Measurements from ENCODE around the gene RARG. TPM values are rescaled to one million over a fixed set of nuclear protein-coding genes. Genes with fewer than 3 reads are reported as not detected.
A peak's percentile ranks its signal among the peaks of the same experiment; 100 is the strongest.
"Not testable (repeated sequence)": the region's sequence is repeated elsewhere in the genome, so short reads cannot be mapped to it uniquely, and the experiment has no call there.

Gene RARG
- total RNA-seq, 1 donor from 2014 or later: 29.8 TPM

DNA sequence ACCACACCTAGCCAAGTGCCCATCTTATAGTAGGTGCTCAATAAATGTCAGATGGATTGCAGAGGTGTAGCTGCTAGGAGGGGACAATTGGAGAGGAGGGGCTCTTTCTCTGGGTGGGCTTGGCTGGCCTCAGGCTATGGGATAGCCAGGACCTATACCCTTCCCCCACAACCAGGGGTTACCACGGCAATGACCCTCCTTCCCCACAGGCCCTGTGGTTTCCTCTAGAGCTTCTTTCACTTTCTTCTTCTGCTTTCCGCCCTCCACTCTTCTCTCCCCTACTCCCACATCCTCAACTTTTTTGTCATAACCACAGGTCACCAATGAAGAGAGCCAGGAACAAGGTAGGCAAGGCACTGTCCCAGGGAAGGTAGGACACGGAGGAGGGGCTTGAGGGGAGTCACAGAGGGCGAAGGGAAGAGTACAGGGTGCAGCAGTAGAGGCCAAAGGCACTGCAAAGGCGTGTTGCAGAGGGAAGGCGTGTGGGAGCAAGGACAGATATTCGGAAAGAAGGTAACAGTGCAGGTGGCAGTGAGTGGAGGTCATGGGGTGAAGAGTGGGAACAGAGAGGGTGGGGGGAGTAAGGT is 23.0 kb downstream of the RARG start:
- Histone ChIP-seq H3K4me1 (peaks cover 0 to 4% of the 10 kb centered on the region in 2 donors), H3K9me3 (no peaks in the 10 kb centered on the region), H3K27ac (peak overlapping the region in 1 of 2 donors; percentile 5), H3K27me3 (no peaks in the 10 kb centered on the region), H3K4me3 (peak overlapping the region in 1 of 2 donors; percentile 29), H3K36me3 (peaks cover 38 to 43% of the 10 kb centered on the region in 2 donors)
- DNase-seq (ENCODE audit: low spot score in 2 of 2): no peak
- intact Hi-C loops (cut with DNase I): no loop called here
- TF ChIP-seq, protein P1, sequence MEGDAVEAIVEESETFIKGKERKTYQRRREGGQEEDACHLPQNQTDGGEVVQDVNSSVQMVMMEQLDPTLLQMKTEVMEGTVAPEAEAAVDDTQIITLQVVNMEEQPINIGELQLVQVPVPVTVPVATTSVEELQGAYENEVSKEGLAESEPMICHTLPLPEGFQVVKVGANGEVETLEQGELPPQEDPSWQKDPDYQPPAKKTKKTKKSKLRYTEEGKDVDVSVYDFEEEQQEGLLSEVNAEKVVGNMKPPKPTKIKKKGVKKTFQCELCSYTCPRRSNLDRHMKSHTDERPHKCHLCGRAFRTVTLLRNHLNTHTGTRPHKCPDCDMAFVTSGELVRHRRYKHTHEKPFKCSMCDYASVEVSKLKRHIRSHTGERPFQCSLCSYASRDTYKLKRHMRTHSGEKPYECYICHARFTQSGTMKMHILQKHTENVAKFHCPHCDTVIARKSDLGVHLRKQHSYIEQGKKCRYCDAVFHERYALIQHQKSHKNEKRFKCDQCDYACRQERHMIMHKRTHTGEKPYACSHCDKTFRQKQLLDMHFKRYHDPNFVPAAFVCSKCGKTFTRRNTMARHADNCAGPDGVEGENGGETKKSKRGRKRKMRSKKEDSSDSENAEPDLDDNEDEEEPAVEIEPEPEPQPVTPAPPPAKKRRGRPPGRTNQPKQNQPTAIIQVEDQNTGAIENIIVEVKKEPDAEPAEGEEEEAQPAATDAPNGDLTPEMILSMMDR (IDR thresholded peaks at IDR 0.05): no peak

GRCh38 chr12:53208435-53208834 is 23.6 kb downstream of the RARG start:
- intact Hi-C loops (cut with DNase I): no loop called here
- no peaks in the 10 kb centered on the region for H3K9me3 ChIP-seq
- no peaks in the 10 kb centered on the region for H3K27me3 ChIP-seq
- no peak for DNase-seq (ENCODE audit: low spot score in 2 of 2)
- H3K4me1 ChIP-seq: peaks cover 0 to 4% of the 10 kb centered on the region in 2 donors
- H3K27ac ChIP-seq: no peak overlapping the region
- TF ChIP-seq, protein P1 (IDR thresholded peaks at IDR 0.05): no peak
- peaks cover 33 to 37% of the 10 kb centered on the region in 2 donors for H3K36me3 ChIP-seq
- H3K4me3 ChIP-seq: no peak overlapping the region

GRCh38 chr12:53207042-53207441 is 25.0 kb downstream of the RARG start, which contains the start of gene ITGB7:
Gene ITGB7 (minus strand): TSS chr12:53207251. CDS start chr12:53200443, 6,808 bp downstream.
- TF ChIP-seq, protein P1 (IDR thresholded peaks at IDR 0.05): no peak
- H3K4me1 ChIP-seq: peaks cover 0 to 4% of the 10 kb centered on the region in 2 donors
- peak within 1 kb of the TSS in 1 of 2 donors; percentile 11 for H3K4me3 ChIP-seq
- no peaks in the 10 kb centered on the region for H3K27me3 ChIP-seq
- no peak within 1 kb of the TSS for H3K27ac ChIP-seq
- no peaks in the 10 kb centered on the region for H3K9me3 ChIP-seq
- no peak for DNase-seq (ENCODE audit: low spot score in 2 of 2)
- intact Hi-C loops (cut with DNase I): no loop called here
- peaks cover 23 to 25% of the 10 kb centered on the region in 2 donors for H3K36me3 ChIP-seq

DNA sequence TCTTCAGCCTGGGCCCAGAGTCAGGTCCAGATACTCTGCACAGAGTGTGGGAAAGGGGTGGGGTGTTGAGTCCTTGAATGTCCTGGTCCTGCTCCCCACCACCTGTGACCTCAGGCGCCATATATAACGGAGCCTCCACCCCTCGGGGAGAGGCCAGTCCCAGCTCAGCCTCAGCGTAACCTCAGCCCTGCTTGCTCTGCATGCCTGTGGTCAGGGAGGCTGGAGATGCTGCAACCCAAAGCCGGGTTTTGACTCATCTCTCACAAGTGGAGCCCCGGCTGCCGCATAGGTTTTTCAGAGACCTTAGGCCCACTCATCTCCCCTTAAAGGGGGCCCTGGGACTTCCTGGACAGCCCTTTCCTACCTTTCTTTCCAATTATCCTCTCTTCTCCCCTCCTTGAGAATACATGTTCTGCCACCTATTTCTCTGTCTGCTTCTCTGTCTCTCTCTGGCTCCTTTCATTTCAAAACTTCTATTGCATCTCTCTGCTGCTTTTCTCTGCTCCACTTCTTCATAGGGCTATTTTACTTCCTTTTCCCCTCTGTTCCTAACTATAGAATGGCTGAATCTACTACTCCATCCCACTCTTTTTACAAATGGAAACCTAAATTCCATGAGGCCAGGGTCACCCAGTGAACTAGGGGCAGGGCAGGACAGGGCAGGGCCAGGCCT is 26.1 kb downstream of the RARG start:
- H3K36me3 ChIP-seq: peaks cover 11 to 14% of the 10 kb centered on the region in 2 donors
- H3K9me3 ChIP-seq: no peaks in the 10 kb centered on the region
- DNase-seq (ENCODE audit: low spot score in 2 of 2): no peak
- TF ChIP-seq, protein P1 (IDR thresholded peaks at IDR 0.05): no peak
- no peak overlapping the region for H3K27ac ChIP-seq
- H3K4me1 ChIP-seq: peaks cover 0 to 7% of the 10 kb centered on the region in 2 donors
- H3K4me3 ChIP-seq: no peak overlapping the region
- intact Hi-C loops (cut with DNase I): no loop called here
- no peaks in the 10 kb centered on the region for H3K27me3 ChIP-seq

DNA sequence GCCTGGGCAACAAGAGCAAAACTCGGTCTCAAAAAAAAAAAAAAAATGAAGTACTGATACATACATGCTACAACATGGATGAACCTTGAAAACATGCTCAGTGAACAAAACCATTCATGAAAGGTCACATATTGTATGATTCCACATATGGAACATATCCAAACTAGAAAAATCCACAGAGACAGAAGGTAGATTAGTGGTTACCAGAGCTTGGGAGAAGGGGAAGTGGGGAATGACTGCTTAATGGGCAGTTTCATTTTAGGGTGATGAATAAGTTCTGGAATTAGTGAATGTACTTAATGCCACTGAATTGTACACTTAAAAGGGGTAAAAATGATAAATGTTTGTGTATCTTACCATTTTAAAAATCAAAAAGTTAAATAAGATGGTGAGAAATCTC is 27.7 kb downstream of the RARG start:
- intact Hi-C loops (cut with DNase I): no loop called here
- Histone ChIP-seq H3K27me3 (no peaks in the 10 kb centered on the region), H3K9me3 (no peaks in the 10 kb centered on the region), H3K4me1 (peaks cover 0 to 8% of the 10 kb centered on the region in 2 donors), H3K36me3 (no peaks in the 10 kb centered on the region), H3K27ac (no peak overlapping the region), H3K4me3 (no peak overlapping the region)
- TF ChIP-seq, protein P1 (IDR thresholded peaks at IDR 0.05): no peak
- DNase-seq (ENCODE audit: low spot score in 2 of 2): no peak

DNA sequence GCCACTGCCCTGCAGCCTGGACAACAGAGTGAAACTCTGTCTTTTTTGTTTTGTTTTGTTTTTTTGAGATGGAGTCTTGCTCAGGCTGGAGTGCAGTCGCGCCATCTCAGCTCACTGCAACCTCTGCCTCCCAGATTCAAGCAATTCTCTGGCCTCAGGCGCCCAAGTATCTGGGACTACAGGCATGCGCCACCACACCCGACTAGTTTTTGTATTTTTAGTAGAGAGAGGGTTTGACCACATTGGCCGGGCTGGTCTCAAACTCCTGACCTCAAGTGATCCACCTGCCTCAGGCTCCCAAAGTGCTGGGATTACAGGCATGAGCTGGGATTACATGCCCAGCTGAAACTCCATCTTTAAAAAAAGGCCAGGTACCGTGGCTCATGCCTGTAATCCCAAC is 29.7 kb downstream of the RARG start:
- H3K4me1 ChIP-seq; H3K4me3 ChIP-seq; DNase-seq (ENCODE audit: low spot score in 2 of 2); intact Hi-C loops (cut with DNase I); H3K9me3 ChIP-seq; H3K27me3 ChIP-seq; H3K27ac ChIP-seq; H3K36me3 ChIP-seq: not testable (repeated sequence)

Measured in ascending aorta (tissue), 2 donors.